DMS 273 (cell line): ENCODE data around the gene RSPO3.
"Not testable (repeated sequence)": the region's sequence is repeated elsewhere in the genome, so short reads cannot be mapped to it uniquely, and the experiment has no call there.

Experiments
- DNase-seq: peaks from one replicate; lab custom pipeline; 2025; ENCODE audit not compliant: unreplicated experiment; lab: John Stamatoyannopoulos, UW

Gene RSPO3

GRCh38 chr6:127201321-127201720, 82.8 kb downstream of the RSPO3 start:
- no peak for DNase-seq

GRCh38 chr6:127202676-127203075, 84.2 kb downstream of the RSPO3 start:
- DNase-seq = no peak

- no peak for DNase-seq
Measured at GRCh38 chr6:127204281-127204680, 85.8 kb downstream of the RSPO3 start.

- no peak for DNase-seq
Measured at GRCh38 chr6:127205036-127205435, 86.6 kb downstream of the RSPO3 start.

GRCh38 chr6:127206531-127207095, 88.1 kb downstream of the RSPO3 start:
- no peak for DNase-seq

GRCh38 chr6:127207591-127208120, 89.2 kb downstream of the RSPO3 start:
- DNase-seq = no peak

- no peak for DNase-seq
Measured at GRCh38 chr6:127210725-127211124, 92.3 kb downstream of the RSPO3 start.

GRCh38 chr6:127212376-127212775, 93.9 kb downstream of the RSPO3 start:
- DNase-seq = no peak

GRCh38 chr6:127214032-127214431, 95.6 kb downstream of the RSPO3 start:
- DNase-seq = not testable (repeated sequence)

GRCh38 chr6:127214531-127214930, 96.1 kb downstream of the RSPO3 start:
- not testable (repeated sequence) for DNase-seq

- DNase-seq = no peak
Measured at GRCh38 chr6:127215931-127216330, 97.5 kb downstream of the RSPO3 start.

GRCh38 chr6:127216810-127217789, 98.6 kb downstream of the RSPO3 start:
- no peak for DNase-seq

GRCh38 chr6:127219869-127220268, 101.4 kb downstream of the RSPO3 start:
- DNase-seq = no peak

GRCh38 chr6:127221201-127221600, 102.7 kb downstream of the RSPO3 start:
- no peak for DNase-seq

GRCh38 chr6:127222418-127222817, 103.9 kb downstream of the RSPO3 start:
- DNase-seq = no peak

- no peak for DNase-seq
Measured at GRCh38 chr6:127225497-127225896, 107.0 kb downstream of the RSPO3 start.

GRCh38 chr6:127233819-127234218, 115.3 kb downstream of the RSPO3 start:
- not testable (repeated sequence) for DNase-seq

GRCh38 chr6:127243501-127243900, 125.0 kb downstream of the RSPO3 start:
- no peak for DNase-seq
